ENCODE results near the gene IL1A.
A peak's percentile ranks its signal among the peaks of the same experiment; 100 is the strongest.

The IL1A gene

DNA sequence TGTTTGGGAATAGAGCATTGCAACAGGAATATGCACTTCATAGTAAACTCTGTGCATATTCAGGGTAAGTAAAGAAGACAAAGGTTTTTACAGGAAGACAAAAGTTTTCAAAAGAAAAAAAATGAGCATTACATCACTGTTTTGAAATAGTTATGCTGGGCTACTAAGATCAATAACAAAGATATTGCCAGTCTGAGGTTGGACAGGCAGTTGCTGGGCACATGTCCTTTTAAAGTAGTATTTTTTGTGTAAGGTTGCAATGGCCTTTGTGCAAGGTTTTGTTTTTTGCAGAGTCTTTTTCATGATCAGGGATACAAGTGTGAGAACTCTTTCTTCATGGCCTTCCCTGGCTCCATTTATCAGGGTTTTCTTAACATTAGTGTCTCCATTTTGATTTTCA lies 36.0 kb upstream of the IL1A start:
- no peak for DNase-seq
- in situ Hi-C loops (cut with HindIII; ENCODE audit: low pct_ligation_motif_present, low pct_unique_long_range_greater_than_20kb, low sequenced_read_pairs): no loop called here

DNA sequence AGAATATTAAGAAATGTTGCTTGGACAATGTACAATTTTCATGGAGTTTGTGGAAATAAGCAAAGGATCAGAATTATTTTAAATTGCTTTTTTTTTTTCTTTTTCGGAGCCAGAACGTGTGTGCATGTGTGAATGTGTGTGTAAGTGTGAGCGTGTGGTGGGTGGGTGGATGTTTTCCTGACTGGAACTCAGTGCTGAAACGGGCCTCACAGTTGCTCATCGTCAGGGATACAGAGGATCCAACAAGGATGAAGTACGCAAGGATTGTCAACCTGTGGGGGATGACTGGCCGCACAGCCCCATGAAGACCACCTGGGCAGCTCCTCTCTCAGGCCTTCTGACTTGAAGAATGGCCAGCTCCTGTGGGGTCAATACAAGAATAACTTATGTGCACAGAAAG lies 34.8 kb upstream of the IL1A start:
- no peak for DNase-seq
- in situ Hi-C loops (cut with HindIII; ENCODE audit: low pct_ligation_motif_present, low pct_unique_long_range_greater_than_20kb, low sequenced_read_pairs): no loop called here

DNA sequence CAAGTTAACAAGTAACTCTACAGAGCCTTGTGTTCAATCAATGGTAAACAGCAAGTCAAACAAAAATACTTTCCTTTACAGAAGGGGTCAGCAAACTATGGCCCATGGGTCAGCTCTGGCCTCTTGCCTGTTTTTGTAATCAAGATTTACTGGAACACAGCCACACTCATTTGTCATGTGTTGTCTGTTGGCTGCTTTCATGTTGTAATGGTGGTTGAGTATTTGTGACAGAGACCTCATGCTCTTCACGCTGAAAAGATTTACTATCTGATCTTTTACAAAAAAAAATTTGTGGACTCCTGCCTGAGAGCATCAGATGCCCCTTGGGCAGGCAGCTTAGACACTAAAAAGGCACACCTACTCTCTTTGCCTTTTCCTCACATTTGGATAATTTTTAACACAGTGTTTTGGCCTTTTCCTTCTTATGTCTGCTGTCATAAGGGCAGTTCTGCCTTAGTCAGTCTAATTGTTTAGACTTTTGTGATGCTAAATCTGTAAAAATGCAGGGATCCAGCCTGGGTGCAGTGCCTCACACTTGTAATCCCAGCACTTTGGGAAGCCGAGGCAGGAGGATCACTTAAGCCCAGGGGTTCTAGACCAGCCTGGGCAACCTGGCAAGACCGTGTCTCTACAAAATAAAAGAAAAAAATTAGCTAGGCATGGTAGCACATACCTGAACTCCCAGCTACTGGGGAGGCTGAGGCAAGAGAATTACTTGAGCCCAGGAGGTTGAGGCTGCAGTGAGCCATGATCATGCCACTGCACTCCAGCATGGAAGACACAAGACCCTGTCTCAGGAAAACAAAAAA lies 34.0 kb upstream of the IL1A start:
- in situ Hi-C loops (cut with HindIII; ENCODE audit: low pct_ligation_motif_present, low pct_unique_long_range_greater_than_20kb, low sequenced_read_pairs): no loop called here
- DNase-seq: no peak

DNA sequence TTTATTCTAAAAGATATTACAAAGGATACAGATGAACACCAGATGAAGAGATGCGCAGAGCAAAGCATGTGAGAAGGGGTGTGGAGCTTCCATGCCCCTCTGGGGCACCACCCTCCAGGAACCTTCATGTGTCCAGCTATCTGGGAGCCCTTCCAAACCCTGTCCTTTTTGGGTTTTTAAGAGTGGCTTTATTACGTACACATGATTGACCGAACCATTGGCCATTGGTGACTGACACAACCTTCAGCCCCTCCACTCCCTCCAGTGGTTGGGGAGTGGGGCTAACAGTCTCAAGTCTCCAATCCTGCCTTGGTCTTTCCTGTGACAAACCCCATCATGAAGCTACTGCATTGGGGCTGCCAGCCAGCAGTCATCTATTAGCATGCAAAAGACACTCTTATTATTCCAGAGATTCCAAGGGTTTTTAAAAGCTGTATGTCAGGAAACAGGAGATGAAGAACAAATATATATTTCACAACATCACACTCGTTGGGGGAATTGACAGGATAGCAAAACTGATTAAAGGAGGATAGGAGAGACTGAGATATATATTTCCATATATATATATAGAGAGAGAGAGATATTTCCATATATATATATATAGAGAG lies 32.9 kb upstream of the IL1A start:
- no peak for DNase-seq
- in situ Hi-C loops (cut with HindIII; ENCODE audit: low pct_ligation_motif_present, low pct_unique_long_range_greater_than_20kb, low sequenced_read_pairs): no loop called here

DNA sequence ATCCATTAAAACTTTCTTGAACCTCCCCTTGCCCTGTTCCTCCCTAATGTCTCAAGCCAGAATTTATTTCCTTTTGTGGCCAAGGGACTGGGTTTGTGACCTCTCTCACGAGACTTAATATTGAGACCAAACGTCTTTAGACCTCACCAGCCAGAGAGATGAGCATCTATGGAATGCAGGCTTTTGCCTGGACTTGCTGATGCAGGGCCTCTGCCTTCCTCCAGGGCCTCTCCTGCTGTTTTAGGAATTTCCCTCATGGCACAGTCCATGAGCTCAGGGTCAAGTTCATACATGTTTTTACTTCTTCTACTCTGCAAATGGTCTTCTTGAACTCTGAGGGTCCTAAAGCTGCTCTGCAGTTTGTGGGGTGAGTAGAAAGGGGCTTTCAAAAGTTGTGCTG lies 30.0 kb upstream of the IL1A start:
- DNase-seq: peak; percentile 22
- in situ Hi-C loops (cut with HindIII; ENCODE audit: low pct_ligation_motif_present, low pct_unique_long_range_greater_than_20kb, low sequenced_read_pairs): no loop called here

DNA sequence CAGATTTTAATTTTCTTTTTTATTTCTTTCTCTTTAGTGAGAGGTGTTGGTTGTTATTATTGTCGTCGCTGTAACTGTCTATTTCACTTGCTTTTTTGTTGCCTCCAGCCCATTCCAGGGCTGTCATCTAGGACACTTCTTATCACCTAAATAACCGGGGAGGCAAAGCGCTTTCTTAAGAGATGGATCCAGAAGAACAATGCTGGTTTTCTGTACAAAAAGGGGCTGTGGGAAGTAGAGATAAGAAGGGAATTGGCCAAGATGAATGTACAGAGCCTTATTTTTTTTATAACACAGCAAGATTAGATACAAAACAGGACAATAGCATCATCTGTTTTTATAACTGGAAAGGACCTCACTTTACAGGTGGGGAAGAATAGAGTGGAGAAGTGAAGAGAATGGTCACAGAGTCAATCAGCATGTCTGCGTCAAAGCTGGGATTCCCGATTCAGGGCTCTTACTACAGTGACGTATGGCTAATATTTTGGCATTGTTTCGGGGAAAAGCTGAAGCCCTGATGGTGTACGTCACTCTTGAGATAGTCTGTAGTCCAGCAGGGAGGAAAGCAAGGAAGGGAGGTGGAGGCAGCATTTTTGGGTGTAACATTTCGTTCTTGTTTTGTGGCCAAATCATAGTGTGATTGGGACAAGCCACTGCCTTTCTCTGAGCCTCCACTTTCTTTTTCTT lies 29.1 kb upstream of the IL1A start:
- no peak for DNase-seq
- in situ Hi-C loops (cut with HindIII; ENCODE audit: low pct_ligation_motif_present, low pct_unique_long_range_greater_than_20kb, low sequenced_read_pairs): no loop called here

DNA sequence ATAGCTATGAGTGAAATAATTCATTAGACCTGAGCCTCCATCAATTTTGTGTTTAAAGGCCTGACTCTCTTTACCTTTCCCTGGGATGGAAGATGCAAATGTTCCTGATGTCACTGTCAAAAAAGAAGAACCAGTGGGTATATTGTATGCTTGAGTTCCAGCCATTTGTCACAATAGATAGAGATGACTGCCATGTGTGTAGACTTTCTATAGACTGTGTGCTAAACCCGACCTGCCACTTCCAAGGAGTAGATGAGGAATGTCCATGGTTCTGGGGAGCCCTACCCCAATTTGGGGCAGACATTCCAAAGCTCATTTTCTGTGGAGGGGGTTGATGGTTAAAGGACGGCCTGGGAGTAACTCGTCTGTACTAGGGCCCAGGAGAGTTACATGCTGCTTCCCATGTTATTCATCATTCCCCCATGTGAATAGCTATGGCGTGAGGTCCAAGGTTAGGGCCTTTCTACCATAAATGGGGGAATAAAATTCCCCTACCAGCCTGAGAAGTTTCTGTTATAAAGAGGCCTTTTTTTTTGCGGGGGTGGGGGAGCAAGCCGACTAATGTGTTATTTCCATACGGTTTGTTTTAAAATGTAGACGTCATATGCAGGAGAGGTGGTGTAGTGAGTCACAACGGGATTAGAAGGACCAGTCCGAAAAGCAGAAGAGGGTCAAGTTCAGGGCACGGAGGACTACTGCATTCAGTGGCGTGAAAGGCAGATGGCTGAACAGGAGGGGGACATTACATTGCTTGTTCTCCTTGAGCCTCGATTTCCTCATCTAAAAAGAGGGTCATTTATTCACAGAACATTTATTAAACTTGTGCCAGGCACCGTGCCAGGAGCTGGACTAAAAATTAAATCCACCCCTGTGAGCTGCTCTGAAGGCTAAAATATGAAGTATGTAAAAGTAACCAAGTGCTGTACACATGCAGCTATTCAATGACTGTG lies 28.3 kb upstream of the IL1A start:
- in situ Hi-C loops (cut with HindIII; ENCODE audit: low pct_ligation_motif_present, low pct_unique_long_range_greater_than_20kb, low sequenced_read_pairs): no loop called here

DNA sequence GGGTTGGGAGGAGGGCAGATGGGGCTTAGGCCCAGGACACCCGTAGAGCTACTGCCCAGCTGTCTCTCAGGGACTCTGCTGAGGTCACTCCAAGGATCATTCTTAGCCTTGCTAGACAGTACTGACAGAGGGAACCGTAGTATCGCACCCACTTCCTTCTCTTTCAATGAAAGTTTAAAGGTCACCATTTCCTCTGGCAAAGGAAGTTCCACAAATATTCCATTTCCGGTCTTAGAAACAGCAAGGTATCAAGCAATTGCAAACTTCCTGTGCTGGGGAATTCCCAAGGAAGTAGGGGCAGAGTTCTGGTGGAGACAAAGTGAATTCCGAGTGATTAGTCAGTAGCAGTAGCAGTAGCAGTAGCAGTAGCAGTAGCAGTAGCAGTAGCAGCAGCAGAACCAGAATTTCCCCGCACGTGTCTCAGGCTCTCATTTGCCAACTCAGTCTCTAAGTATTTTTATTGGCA lies 27.6 kb upstream of the IL1A start:
- in situ Hi-C loops (cut with HindIII; ENCODE audit: low pct_ligation_motif_present, low pct_unique_long_range_greater_than_20kb, low sequenced_read_pairs): no loop called here
- no peak for DNase-seq

More for the DNA sequence above, 28.3 kb upstream of the IL1A start:
- no peak for DNase-seq

DNA sequence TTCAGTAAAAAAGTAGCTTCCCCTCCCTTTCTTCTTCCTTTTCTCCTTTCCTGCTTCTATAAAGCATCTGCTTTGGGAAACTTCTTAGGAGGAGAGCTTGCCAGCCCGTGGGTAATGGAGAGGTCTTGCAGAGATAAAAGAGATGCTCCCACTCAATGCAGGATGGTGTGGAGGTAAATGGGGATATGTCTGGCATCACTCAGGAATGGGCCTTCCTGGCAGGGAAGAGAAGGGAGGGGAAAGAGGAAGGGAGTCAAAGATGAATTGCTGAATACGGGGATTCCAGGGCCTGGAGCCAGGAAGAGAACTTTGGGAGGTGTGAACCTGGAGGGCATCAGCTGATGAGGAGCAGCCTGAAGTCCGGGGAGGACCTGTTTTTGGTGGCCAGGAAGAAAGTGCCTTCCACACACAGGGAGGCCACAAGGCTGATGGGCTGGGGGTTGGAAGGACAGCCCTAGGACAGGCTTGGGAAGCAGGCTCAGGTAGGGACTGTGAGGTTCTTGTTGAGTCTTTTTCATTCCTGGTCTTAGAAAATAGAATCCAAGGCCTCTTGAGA lies 27.1 kb upstream of the IL1A start:
- in situ Hi-C loops (cut with HindIII; ENCODE audit: low pct_ligation_motif_present, low pct_unique_long_range_greater_than_20kb, low sequenced_read_pairs): no loop called here
- no peak for DNase-seq

DNA sequence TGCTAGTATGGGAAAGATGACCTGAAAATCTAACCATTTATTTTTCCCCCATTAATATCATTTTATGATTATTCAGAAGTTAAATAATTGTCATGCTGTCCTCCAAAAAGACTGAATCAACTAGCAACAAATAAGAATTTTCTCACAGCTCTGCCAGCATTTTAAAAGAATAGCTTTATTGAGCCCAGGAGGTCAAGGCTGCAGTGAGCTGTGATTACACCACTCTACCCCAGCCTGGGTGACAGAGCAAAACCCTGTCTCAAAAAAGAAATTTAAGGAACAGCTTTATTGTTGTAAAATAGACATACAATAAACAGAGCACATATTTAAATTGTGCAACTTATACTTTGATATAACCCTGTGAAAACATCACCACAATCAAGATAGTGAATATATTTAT lies 24.8 kb upstream of the IL1A start:
- in situ Hi-C loops (cut with HindIII; ENCODE audit: low pct_ligation_motif_present, low pct_unique_long_range_greater_than_20kb, low sequenced_read_pairs): no loop called here
- no peak for DNase-seq

DNA sequence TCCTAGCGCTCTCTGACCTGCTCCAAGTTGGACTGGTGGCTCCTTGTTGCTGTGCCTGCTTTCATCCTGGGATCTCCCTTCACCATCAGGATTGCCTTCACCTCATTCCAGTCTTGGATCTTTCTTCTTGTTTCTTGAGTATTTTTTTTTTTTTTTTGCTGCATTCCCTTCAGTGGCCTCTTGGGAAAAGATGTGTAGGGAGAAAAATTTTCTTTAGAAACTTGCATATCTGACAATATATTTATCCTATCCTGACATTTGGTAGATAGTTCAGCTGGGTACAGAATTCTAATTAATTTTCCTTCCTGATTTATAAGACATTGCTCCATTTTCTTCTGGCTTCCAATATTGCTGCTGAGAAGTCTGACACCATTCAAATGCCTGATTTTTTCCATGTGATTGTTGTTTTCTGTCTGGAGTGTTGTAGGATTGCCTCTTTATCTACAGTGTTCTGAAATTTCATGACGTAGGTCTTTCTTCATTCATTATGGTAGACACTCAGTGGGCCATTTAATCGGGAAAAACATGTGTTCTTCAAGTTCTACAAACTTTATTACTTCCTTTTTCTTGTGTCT lies 23.0 kb upstream of the IL1A start:
- in situ Hi-C loops (cut with HindIII; ENCODE audit: low pct_ligation_motif_present, low pct_unique_long_range_greater_than_20kb, low sequenced_read_pairs): no loop called here
- no peak for DNase-seq

DNA sequence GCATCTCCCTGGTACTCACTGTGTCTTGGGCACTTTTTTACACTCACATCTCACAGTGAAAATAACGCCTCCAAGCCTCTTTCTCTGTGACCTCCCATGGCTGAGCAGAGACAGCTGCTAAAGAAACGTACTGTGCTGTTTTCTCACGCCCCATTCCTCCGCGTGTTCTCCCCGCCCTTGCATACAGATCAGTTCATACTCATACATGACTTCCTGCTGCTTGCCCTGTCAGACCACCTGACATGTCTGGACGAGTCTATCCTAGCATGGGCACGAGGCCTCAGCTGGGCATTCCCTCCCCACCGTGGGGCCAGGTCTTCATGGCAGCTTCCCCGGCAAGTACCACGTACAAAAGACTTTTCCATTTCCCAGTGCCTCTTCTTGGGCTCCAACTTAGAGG lies 21.2 kb upstream of the IL1A start:
- in situ Hi-C loops (cut with HindIII; ENCODE audit: low pct_ligation_motif_present, low pct_unique_long_range_greater_than_20kb, low sequenced_read_pairs): no loop called here
- no peak for DNase-seq

DNA sequence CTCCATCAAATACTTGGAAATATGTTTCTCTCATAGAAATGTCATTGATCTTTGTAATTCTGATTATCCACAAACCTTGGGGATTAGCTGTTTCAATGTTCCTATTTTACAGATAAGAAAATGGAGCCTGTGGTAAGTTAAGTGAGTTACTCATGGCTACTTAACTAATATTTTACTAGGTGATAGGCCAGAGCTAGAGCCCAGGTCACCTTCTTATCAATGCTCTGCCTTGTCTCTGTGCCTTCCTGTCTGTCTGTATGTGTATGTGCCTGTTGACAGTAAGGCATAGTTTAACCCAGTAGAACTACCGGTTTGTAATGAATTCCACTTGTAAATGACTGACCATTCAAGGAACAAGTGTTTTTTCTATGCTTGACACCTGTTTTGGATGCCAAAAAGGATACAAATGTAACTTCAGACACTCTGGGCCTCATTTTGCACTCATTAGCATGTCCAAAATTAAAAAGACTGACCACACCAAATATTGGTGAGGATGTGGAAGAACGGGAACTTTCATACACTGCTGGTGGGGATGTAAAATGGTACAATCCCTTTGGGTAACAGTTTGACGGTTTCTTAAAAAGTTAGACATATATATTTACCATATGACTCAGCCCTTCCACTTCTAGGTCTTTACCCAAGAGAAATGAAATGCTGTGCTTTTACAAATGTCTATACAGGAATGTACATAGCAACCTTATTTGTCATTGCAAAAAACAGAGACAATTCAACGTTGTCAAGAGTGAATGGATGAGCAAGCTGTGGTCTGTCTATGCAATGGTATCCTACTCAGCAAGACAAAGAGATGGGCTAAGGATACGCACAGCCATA lies 19.6 kb upstream of the IL1A start:
- no peak for DNase-seq
- in situ Hi-C loops (cut with HindIII; ENCODE audit: low pct_ligation_motif_present, low pct_unique_long_range_greater_than_20kb, low sequenced_read_pairs): no loop called here

DNA sequence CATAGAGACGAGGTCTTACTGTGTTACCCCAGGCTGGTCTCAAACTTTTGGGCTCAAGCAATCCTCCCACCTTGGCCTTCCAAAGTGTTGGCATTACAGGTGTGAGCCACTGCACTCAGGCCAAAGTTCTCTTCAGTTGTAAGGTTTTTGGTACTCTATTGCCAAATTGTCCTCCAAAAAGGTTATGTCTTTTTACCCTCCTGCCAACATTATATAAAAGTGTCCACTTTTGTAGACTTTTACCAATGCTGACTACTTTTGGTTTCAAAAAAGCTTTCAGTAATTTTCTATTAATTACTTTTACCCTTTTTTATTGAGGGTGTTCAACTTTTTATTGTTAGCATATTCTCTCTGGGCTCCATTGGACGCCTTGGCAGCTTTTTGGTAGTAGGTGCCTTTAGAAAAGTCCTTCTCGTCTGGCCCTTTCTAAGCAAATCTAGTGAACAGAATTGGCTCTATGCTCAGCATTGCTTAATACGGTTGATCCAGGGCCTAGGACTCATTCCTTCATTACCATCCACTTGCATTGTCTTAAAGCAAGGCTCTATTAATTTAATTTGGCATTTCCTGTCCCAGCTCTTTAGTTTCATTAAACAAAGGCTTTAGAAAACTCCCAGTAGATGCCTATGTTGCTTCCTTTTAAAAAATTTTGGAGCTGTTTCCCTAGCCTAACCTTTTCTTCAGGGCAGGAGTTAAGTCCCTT lies 16.7 kb upstream of the IL1A start:
- no peak for DNase-seq
- in situ Hi-C loops (cut with HindIII; ENCODE audit: low pct_ligation_motif_present, low pct_unique_long_range_greater_than_20kb, low sequenced_read_pairs): no loop called here

DNA sequence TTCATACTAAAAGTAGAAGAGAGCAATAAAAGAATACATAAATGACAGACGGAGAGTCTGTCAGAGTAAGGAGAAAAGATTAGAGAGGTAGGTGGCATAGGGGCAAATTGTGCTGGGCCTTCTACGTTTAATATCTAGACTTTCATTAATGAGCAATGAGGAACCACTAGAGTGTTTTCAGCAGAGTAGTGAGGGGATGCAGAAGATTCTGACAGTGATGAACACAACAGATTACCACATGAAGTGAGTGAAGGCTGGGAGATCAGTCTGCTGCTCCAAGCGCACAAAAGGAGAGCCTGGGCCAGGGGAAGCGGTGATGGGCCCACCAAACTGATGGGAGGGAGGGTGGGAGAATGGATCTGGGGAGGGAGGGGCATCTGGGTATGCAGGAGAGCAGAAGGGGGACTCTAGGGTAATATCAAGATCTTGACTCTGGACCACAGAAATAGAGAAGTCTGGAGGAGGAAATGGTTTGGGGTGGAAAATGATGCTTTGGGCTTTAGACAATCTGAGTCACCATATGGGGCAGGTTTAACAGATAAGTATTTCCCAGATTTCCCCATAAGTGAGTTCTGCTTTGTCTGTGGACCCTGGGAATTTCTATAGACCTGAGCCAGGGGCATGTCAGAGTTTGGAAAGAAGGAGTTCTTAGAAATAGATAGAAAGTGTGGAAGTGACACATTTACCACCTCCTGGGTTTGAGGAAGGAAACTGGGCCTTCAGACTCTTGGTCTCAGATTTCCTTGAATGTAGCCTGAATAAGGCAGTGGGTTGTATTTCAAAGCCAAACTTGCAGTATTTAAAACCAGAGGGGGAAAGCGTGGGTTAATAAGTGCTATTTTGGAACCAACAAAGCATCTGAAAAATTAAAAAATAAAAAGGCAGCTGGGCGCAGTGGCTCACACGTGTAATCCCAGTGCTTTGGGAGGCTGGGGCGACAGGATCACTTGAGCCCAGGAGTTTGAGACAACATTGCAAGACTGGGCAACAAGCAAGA lies 15.0 kb upstream of the IL1A start:
- no peak for DNase-seq
- in situ Hi-C loops (cut with HindIII; ENCODE audit: low pct_ligation_motif_present, low pct_unique_long_range_greater_than_20kb, low sequenced_read_pairs): no loop called here

DNA sequence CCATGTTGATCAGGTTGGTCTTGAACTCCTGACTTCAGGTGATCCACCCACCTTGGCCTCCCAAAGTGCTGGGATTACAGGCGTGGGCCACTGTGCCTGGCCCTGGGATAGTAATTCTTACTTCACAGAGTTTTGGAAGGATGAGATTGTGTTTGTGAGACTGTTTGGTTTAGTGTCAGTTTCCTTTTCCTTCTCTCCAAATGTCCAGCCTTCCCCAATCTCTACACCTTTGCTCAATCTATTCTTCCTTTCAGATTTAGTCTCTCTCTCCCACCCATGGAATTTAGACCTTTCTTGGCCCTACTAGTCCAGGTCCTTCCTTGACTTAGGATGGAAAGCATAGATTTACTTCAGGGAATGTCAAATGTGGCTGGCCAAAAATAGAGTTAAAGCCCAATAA lies 12.2 kb upstream of the IL1A start:
- no peak for DNase-seq
- in situ Hi-C loops (cut with HindIII; ENCODE audit: low pct_ligation_motif_present, low pct_unique_long_range_greater_than_20kb, low sequenced_read_pairs): no loop called here

Measured in ACHN (cell line).